MM.1S (cell line): ENCODE measurements around the gene ALDH18A1.

ENCODE experiments used
- DNase-seq: peaks from one replicate; pipeline ENCODE4 v3.0.0-alpha.2; 2015
- H2AFZ ChIP-seq: fragments of 300-600 bp; sonication (generic); 2 replicates; pipeline ENCODE4 v1.6.0; 2016; ENCODE audit warnings: antibody characterized with exemption, low read length
- H3F3A ChIP-seq: fragments of 300-600 bp; sonication (generic); 2 replicates; pipeline ENCODE4 v1.6.1; 2016; ENCODE audit warnings: mild to moderate bottlenecking, antibody characterized with exemption, low read length, moderate library complexity, mixed read lengths; ENCODE audit not compliant: insufficient read depth
- H3K27ac ChIP-seq: fragments of 300-600 bp; sonication (generic); 2 replicates; pipeline ENCODE4 v1.5.1; 2016; ENCODE audit warnings: mild to moderate bottlenecking, low read length
- H3K27me3 ChIP-seq: fragments of 300-600 bp; sonication (generic); replicated peaks from 2 replicates; pipeline ENCODE4 v1.6.0; 2016; ENCODE audit warnings: low read length; ENCODE audit not compliant: insufficient read depth
- H3K36me3 ChIP-seq: fragments of 300-600 bp; sonication (generic); replicated peaks from 2 replicates; pipeline ENCODE4 v1.6.1; 2016; ENCODE audit warnings: mild to moderate bottlenecking, low read length, mixed read lengths; ENCODE audit not compliant: insufficient read depth
- H3K4me1 ChIP-seq: fragments of 300-600 bp; sonication (generic); 2 replicates; pipeline ENCODE4 v1.6.1; 2016; ENCODE audit warnings: low read length, mixed read lengths
- H3K4me2 ChIP-seq: fragments of 300-600 bp; sonication (generic); 2 replicates; pipeline ENCODE4 v1.6.0; 2016; ENCODE audit warnings: low read depth, low read length
- H3K4me3 ChIP-seq: fragments of 300-600 bp; sonication (generic); 2 replicates; pipeline ENCODE4 v1.5.1; 2016; ENCODE audit warnings: low read length, mixed read lengths
- H3K79me2 ChIP-seq: fragments of 300-600 bp; sonication (generic); 2 replicates; pipeline ENCODE4 v1.6.1; 2016; ENCODE audit warnings: mixed run types, low read length, mixed read lengths
- H3K9ac ChIP-seq: fragments of 300-600 bp; sonication (generic); 2 replicates; pipeline ENCODE4 v1.6.1; 2016; ENCODE audit warnings: low read length, mixed read lengths
- H3K9me2 ChIP-seq: fragments of 300-600 bp; sonication (generic); replicated peaks from 2 replicates; pipeline ENCODE4 v1.6.1; 2016; ENCODE audit warnings: mild to moderate bottlenecking, low read length, mixed read lengths; ENCODE audit not compliant: insufficient read depth
- H3K9me3 ChIP-seq: fragments of 300-600 bp; sonication (generic); replicated peaks from 2 replicates; pipeline ENCODE4 v1.6.1; 2016; ENCODE audit warnings: mild to moderate bottlenecking, low read length, mixed read lengths; ENCODE audit not compliant: insufficient read depth
- H4K20me1 ChIP-seq: fragments of 300-600 bp; sonication (generic); 2 replicates; pipeline ENCODE4 v1.6.1; 2016; ENCODE audit warnings: mild to moderate bottlenecking, low read length, moderate library complexity, mixed read lengths; ENCODE audit not compliant: insufficient read depth
- CTCF ChIP-seq: fragments of 300-600 bp; sonication (generic); IDR thresholded peaks from 2 replicates; pipeline ENCODE4 v1.5.1; 2016; ENCODE audit warnings: antibody characterized with exemption, low read length, mixed read lengths
- EZH2 ChIP-seq: fragments of 300-600 bp; sonication (generic); optimal IDR thresholded peaks from 2 replicates; pipeline ENCODE3; 2017; ENCODE audit warnings: low read depth, mild to moderate bottlenecking, antibody characterized with exemption, low read length, mixed read lengths
- EZH2phosphoT487 ChIP-seq: fragments of 300-600 bp; sonication (generic); IDR thresholded peaks from 2 replicates; pipeline ENCODE4 v1.6.1; 2018; ENCODE audit warnings: antibody characterized with exemption, low read length

ALDH18A1 gene

DNA sequence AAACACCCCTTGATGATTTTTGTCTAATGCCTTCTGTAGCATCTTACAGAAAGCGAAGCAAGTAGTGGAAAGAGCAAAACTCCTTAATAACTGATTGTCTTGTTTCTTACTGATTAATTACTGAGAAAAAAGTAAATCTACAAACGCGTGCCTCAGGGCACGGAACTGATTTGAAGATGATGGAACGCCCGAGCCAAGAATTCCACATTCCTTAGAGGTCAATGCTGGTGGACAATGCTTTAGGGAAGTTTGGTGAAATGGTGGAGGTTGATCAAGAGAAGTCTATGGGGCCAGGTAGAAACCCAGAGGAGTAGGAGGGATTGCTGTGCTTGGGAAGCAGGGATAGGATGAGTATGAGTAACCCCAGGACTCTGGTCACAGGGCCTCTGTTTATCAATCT, 90.4 kb downstream of the ALDH18A1 start:
- no peaks in the 10 kb centered on the region for H3K9me2 ChIP-seq
- DNase-seq, result no peak
- no peaks in the 10 kb centered on the region for H4K20me1 ChIP-seq
- no peaks in the 10 kb centered on the region for H3K27me3 ChIP-seq
- no peak overlapping the region for H3K9ac ChIP-seq
- H2AFZ ChIP-seq, result no peak overlapping the region
- no peak overlapping the region for H3K27ac ChIP-seq
- H3K4me1 ChIP-seq, result 0 out of 2 replicates have a peak, but pooled peaks cover 4% of the 10 kb centered on the region
- H3K4me2 ChIP-seq, result no peak overlapping the region
- H3K36me3 ChIP-seq, result no peaks in the 10 kb centered on the region
- TF ChIP-seq EZH2phosphoT487 (no peak), CTCF (no peak), EZH2 (no peak)
- no peaks in the 10 kb centered on the region for H3K79me2 ChIP-seq
- H3K9me3 ChIP-seq, result no peaks in the 10 kb centered on the region
- H3F3A ChIP-seq, result no peaks in the 10 kb centered on the region
- no peak overlapping the region for H3K4me3 ChIP-seq

- H3F3A ChIP-seq, result 0 out of 2 replicates have a peak, but pooled peaks cover 3% of the 10 kb centered on the region
- H4K20me1 ChIP-seq, result no peaks in the 10 kb centered on the region
- no peak overlapping the region for H2AFZ ChIP-seq
- H3K79me2 ChIP-seq, result no peaks in the 10 kb centered on the region
- H3K9ac ChIP-seq, result no peak overlapping the region
- no peaks in the 10 kb centered on the region for H3K27me3 ChIP-seq
- H3K36me3 ChIP-seq, result no peaks in the 10 kb centered on the region
- DNase-seq, result no peak
- no peaks in the 10 kb centered on the region for H3K9me2 ChIP-seq
- H3K4me3 ChIP-seq, result no peak overlapping the region
- no peak overlapping the region for H3K4me2 ChIP-seq
- no peak overlapping the region for H3K27ac ChIP-seq
- H3K9me3 ChIP-seq, result no peaks in the 10 kb centered on the region
- 0 out of 2 replicates have a peak, but pooled peaks cover 5% of the 10 kb centered on the region for H3K4me1 ChIP-seq
- TF ChIP-seq EZH2phosphoT487 (no peak), EZH2 (no peak), CTCF (no peak)
These were observed 91.2 kb downstream of the ALDH18A1 start for GRCh38 chr10:95565336-95565735.

DNA sequence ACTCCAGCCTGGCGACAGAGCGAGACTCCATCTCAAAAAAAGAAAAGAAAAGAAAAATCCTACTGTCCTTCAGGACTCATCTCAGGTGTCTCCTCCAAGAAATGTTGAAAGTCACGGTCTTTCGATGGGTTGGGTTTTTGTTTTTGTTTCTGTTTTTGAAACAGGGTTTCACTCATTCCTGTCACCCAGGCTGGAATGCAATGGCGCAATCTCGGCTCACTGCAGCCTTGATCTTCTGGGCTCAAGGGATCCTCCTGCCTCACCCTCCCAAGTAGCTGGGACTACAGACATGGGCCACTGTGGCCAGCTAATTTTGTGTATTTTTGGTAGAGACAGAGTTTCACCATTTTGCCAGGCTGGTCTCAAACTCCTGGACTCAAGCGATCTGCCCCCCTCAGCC, 92.2 kb downstream of the ALDH18A1 start:
- DNase-seq, result no peak
- H2AFZ ChIP-seq, result no peak overlapping the region
- no peak overlapping the region for H3K9ac ChIP-seq
- 0 out of 2 replicates have a peak, but pooled peaks cover 9% of the 10 kb centered on the region for H3K4me1 ChIP-seq
- TF ChIP-seq EZH2, result no peak
- TF ChIP-seq EZH2phosphoT487, result no peak
- TF ChIP-seq CTCF, result no peak
- 0 out of 2 replicates have a peak, but pooled peaks cover 3% of the 10 kb centered on the region for H3F3A ChIP-seq
- H3K79me2 ChIP-seq, result no peaks in the 10 kb centered on the region
- no peaks in the 10 kb centered on the region for H4K20me1 ChIP-seq
- no peak overlapping the region for H3K4me2 ChIP-seq
- H3K27ac ChIP-seq, result no peak overlapping the region
- H3K9me3 ChIP-seq, result no peaks in the 10 kb centered on the region
- H3K36me3 ChIP-seq, result no peaks in the 10 kb centered on the region
- H3K9me2 ChIP-seq, result no peaks in the 10 kb centered on the region
- no peaks in the 10 kb centered on the region for H3K27me3 ChIP-seq
- no peak overlapping the region for H3K4me3 ChIP-seq
